Heart left ventricle (tissue), 13 donors: ENCODE results near the gene SORCS2.

Source experiments
- POLR2A ChIP-seq, 2 donors: fragments of 450-650 bp; IDR thresholded peaks; one replicate each; pipeline ENCODE4 v1.6.1; 2017; ENCODE audit warnings: antibody characterized with exemption in 2 of 2, mild to moderate bottlenecking in 2 of 2, moderate library complexity in 2 of 2
- TF ChIP-seq, protein P1 (sequence below), 12 donors: fragments of 200-600 bp; sonication (generic) in 4 of 12; IDR thresholded peaks; one replicate each; pipeline versions ENCODE4 v1.5.0 to v1.8.0; 2018 to 2022; ENCODE audit warnings: antibody characterized with exemption in 12 of 12, mild to moderate bottlenecking in 5 of 12
- donor health status: ischemic (EF 13 %, LVEDD 7.1; RV severe dilation, severe dysfunction).
- donor health status: DM: no; HTN: yes; CAD: no.
- donor health status: DM: no; HTN: no; CAD: no.
- donor health status: ischemic (EF 25% LVEDD 6.9; RV normal size, moderate dysfunction).
- donor health status: ischemic (EF 25% LVEDD 5.7; RV mildly dilated, moderate dysfunction).
- donor health status: ischemic (EF 35%, LVEDD 5.7; RV mildly dilated, moderate dysfunction).
- donor health status: nonischemic (EF 11% LVEDD 7.7; RV severe dilation, severe dysfunction).
- donor health status: DM: yes; HTN: yes; CAD: no.
- donor health status: PGD.
- donor health status: ischemic (EF 29% LVEDD 5.4; RV normal size, mild dysfunction).
- donor health status: nonischemic (EF 23%, LVEDD 6.1; RV moderate dilation, normal function).

GRCh38 chr4:7610022-7610670, 417.8 kb downstream of the SORCS2 start:
- TF ChIP-seq, protein P1, sequence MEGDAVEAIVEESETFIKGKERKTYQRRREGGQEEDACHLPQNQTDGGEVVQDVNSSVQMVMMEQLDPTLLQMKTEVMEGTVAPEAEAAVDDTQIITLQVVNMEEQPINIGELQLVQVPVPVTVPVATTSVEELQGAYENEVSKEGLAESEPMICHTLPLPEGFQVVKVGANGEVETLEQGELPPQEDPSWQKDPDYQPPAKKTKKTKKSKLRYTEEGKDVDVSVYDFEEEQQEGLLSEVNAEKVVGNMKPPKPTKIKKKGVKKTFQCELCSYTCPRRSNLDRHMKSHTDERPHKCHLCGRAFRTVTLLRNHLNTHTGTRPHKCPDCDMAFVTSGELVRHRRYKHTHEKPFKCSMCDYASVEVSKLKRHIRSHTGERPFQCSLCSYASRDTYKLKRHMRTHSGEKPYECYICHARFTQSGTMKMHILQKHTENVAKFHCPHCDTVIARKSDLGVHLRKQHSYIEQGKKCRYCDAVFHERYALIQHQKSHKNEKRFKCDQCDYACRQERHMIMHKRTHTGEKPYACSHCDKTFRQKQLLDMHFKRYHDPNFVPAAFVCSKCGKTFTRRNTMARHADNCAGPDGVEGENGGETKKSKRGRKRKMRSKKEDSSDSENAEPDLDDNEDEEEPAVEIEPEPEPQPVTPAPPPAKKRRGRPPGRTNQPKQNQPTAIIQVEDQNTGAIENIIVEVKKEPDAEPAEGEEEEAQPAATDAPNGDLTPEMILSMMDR (IDR thresholded peaks at IDR 0.05): no peak
- TF ChIP-seq POLR2A (IDR thresholded peaks at IDR 0.05): no peak
